Keratinocyte (primary cell): ENCODE results near the gene MPZL2. TPM values are rescaled to one million over a fixed set of nuclear protein-coding genes. Genes with fewer than 3 reads are reported as not detected.

Experiments
- DNase-seq: peaks from one replicate; pipeline ENCODE4 v3.0.0-alpha.2; 2011; ENCODE audit warnings: low read depth, missing footprints, low spot score
- FAIRE-seq: peaks from 2 replicates; lab custom pipeline; 2011; peaks lifted over from hg19 to GRCh38; lab: Jason Lieb, UNC
- H2AFZ ChIP-seq: 2 replicates; pipeline ENCODE4 v1.6.0; 2012; ENCODE audit warnings: low read length, control low read depth, inconsistent platforms; ENCODE audit not compliant: control insufficient read depth
- H3K27ac ChIP-seq: 2 replicates; pipeline ENCODE4 v1.5.1; 2011; ENCODE audit warnings: low read length; ENCODE audit not compliant: control insufficient read depth, insufficient read depth
- H3K27me3 ChIP-seq: 3 replicates; pipeline ENCODE4 v1.6.0; 2011; ENCODE audit warnings: low read length; ENCODE audit not compliant: control insufficient read depth, insufficient read depth; ENCODE audit errors: extremely low read depth
- H3K36me3 ChIP-seq, 2 experiments: 2 replicates in 1 of 2; 3 replicates in 1 of 2; pipeline ENCODE4 v1.5.1; 2011; ENCODE audit warnings: low read length in 2 of 2, mild to moderate bottlenecking in 1 of 2; ENCODE audit not compliant: control insufficient read depth in 2 of 2, insufficient read depth in 2 of 2; ENCODE audit errors: extremely low read depth in 1 of 2
- H3K4me1 ChIP-seq: 3 replicates; pipeline ENCODE4 v1.5.1; 2011; ENCODE audit warnings: low read length; ENCODE audit not compliant: control insufficient read depth, insufficient read depth; ENCODE audit errors: extremely low read depth
- H3K4me2 ChIP-seq: 3 replicates; pipeline ENCODE4 v1.6.0; 2011; ENCODE audit warnings: low read depth, low read length; ENCODE audit not compliant: control insufficient read depth, insufficient read depth; ENCODE audit errors: extremely low read depth
- H3K4me3 ChIP-seq, 3 experiments: fragments of 200-600 bp in 1 of 3; sonication (generic) in 1 of 3; 2 replicates in 2 of 3; 3 replicates in 1 of 3; pipeline ENCODE4 v1.5.1; 2011 to 2016; ENCODE audit warnings: low read length in 3 of 3, mild to moderate bottlenecking in 3 of 3, control low read depth in 2 of 3, inconsistent platforms in 1 of 3, low read depth in 1 of 3, mixed read lengths in 1 of 3, mixed run types in 1 of 3, moderate library complexity in 1 of 3; ENCODE audit not compliant: control insufficient read depth in 2 of 3, insufficient read depth in 2 of 3; ENCODE audit errors: extremely low read depth in 1 of 3
- H3K79me2 ChIP-seq: 2 replicates; pipeline ENCODE4 v1.6.0; 2012; ENCODE audit warnings: low read length; ENCODE audit not compliant: control insufficient read depth, insufficient read depth
- H3K9ac ChIP-seq: 3 replicates; pipeline ENCODE4 v1.6.0; 2011; ENCODE audit warnings: low read length; ENCODE audit not compliant: control insufficient read depth, insufficient read depth; ENCODE audit errors: extremely low read depth
- H3K9me1 ChIP-seq: 3 replicates; pipeline ENCODE4 v1.6.0; 2011; ENCODE audit warnings: low read length; ENCODE audit not compliant: control insufficient read depth, insufficient read depth; ENCODE audit errors: extremely low read depth
- H3K9me3 ChIP-seq: 2 replicates; pipeline ENCODE4 v1.5.1; 2012; ENCODE audit warnings: low read depth, low read length; ENCODE audit not compliant: control insufficient read depth
- H4K20me1 ChIP-seq: 3 replicates; pipeline ENCODE4 v1.6.0; 2011; ENCODE audit warnings: low read length; ENCODE audit not compliant: control insufficient read depth, insufficient read depth; ENCODE audit errors: extremely low read depth
- EZH2 ChIP-seq: IDR thresholded peaks from one replicate; pipeline ENCODE4 v1.6.1; 2012; ENCODE audit warnings: inconsistent platforms, mild to moderate bottlenecking, low read length, moderate library complexity
- dilution Hi-C: fragments of 300-500 bp; cut with MboI; formaldehyde crosslinking; loops from one replicate; pipeline ENCODE4 v1.7.0; 2020; ENCODE audit warnings: low sequenced_read_pairs; ENCODE audit not compliant: extremely low pct_ligation_motif_present
- polyA plus RNA-seq, 5 experiments: library from polyadenylated mRNA; depleted of rRNA in 3 of 5; stranded (reverse) in 3 of 5; stranded (forward) in 1 of 5; unstranded in 1 of 5; fragments of >200 nt; gene quantifications; 1 replicate in 1 of 5; 2 replicates in 3 of 5; 3 replicates in 1 of 5; pipeline versions ENCODE4 v1.2.1 to v1.2.3, GENCODE V29; 2011 to 2012; ENCODE audit warnings: missing spikeins in 2 of 5, low read depth in 1 of 5, low replicate concordance in 1 of 5
- TF ChIP-seq, protein P1 (sequence below), 3 experiments: IDR thresholded peaks in 1 of 3; conservative IDR thresholded peaks in 1 of 3; optimal IDR thresholded peaks in 1 of 3; 2 replicates in 2 of 3; 3 replicates in 1 of 3; pipeline versions ENCODE3 to v1.5.1; 2011; ENCODE audit warnings: low read length in 3 of 3, mild to moderate bottlenecking in 3 of 3, moderate library complexity in 2 of 3, control low read depth in 1 of 3, inconsistent platforms in 1 of 3; ENCODE audit not compliant: insufficient read depth in 2 of 3; ENCODE audit errors: extremely low read depth in 1 of 3

Gene MPZL2
- polyA plus RNA-seq, 1 donor (not counting 4 experiments of a cell fraction or from before 2014, with no cell fraction given) = 225 TPM

- Histone ChIP-seq H3K79me2 (no peaks in the 10 kb centered on the region), H3K4me3 (no peak overlapping the region), H2AFZ (no peak overlapping the region), H3K4me2 (no peak overlapping the region), H3K4me1 (peaks cover 24% of the 10 kb centered on the region), H3K9me3 (no peaks in the 10 kb centered on the region), H3K9me1 (no peaks in the 10 kb centered on the region), H3K27me3 (no peaks in the 10 kb centered on the region), H3K36me3 (no peaks in the 10 kb centered on the region), H3K9ac (no peak overlapping the region), H4K20me1 (no peaks in the 10 kb centered on the region), H3K27ac (no peak overlapping the region)
- FAIRE-seq = no peak
- dilution Hi-C loops = no loop called here
- TF ChIP-seq, protein P1, sequence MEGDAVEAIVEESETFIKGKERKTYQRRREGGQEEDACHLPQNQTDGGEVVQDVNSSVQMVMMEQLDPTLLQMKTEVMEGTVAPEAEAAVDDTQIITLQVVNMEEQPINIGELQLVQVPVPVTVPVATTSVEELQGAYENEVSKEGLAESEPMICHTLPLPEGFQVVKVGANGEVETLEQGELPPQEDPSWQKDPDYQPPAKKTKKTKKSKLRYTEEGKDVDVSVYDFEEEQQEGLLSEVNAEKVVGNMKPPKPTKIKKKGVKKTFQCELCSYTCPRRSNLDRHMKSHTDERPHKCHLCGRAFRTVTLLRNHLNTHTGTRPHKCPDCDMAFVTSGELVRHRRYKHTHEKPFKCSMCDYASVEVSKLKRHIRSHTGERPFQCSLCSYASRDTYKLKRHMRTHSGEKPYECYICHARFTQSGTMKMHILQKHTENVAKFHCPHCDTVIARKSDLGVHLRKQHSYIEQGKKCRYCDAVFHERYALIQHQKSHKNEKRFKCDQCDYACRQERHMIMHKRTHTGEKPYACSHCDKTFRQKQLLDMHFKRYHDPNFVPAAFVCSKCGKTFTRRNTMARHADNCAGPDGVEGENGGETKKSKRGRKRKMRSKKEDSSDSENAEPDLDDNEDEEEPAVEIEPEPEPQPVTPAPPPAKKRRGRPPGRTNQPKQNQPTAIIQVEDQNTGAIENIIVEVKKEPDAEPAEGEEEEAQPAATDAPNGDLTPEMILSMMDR (optimal IDR thresholded peaks at IDR 0.05 in 1 of 3, IDR thresholded peaks at IDR 0.05 in 1 of 3, conservative IDR thresholded peaks at IDR 0.05 in 1 of 3; ENCODE audit: extremely low read depth in 1 of 3, insufficient read depth in 2 of 3, low read length in 3 of 3) = no peak
- TF ChIP-seq EZH2 = no peak
- no peak for DNase-seq
Measured at GRCh38 chr11:118289401-118289800, 25.3 kb upstream of the MPZL2 start.

- TF ChIP-seq, protein P1 (optimal IDR thresholded peaks at IDR 0.05 in 1 of 3, IDR thresholded peaks at IDR 0.05 in 1 of 3, conservative IDR thresholded peaks at IDR 0.05 in 1 of 3; ENCODE audit: extremely low read depth in 1 of 3, insufficient read depth in 2 of 3, low read length in 3 of 3) = no peak
- TF ChIP-seq EZH2 = no peak
- H3K4me1 ChIP-seq = peaks cover 23% of the 10 kb centered on the region
- no peaks in the 10 kb centered on the region for H3K9me3 ChIP-seq
- H3K9ac ChIP-seq = no peak overlapping the region
- H3K9me1 ChIP-seq = no peaks in the 10 kb centered on the region
- H2AFZ ChIP-seq = no peak overlapping the region
- no peak overlapping the region for H3K4me3 ChIP-seq
- H3K4me2 ChIP-seq = peak overlapping the region; percentile 16
- DNase-seq = no peak
- no peaks in the 10 kb centered on the region for H3K79me2 ChIP-seq
- no peaks in the 10 kb centered on the region for H3K27me3 ChIP-seq
- H3K36me3 ChIP-seq = no peaks in the 10 kb centered on the region
- no peaks in the 10 kb centered on the region for H4K20me1 ChIP-seq
- H3K27ac ChIP-seq = no peak overlapping the region
- peak; percentile 5 for FAIRE-seq
- dilution Hi-C loops = no loop called here
Measured at GRCh38 chr11:118287006-118287405, 22.9 kb upstream of the MPZL2 start.
